CD14-positive monocyte (primary cell): ENCODE measurements around the gene LRRC49. TPM values are rescaled to one million over a fixed set of nuclear protein-coding genes. Genes with fewer than 3 reads are reported as not detected.

Experiments
- DNase-seq, 3 donors: peaks; one replicate each; pipeline ENCODE4 v3.0.0-alpha.2; 2011 to 2022
- H2AFZ ChIP-seq: 2 replicates; pipeline ENCODE4 v1.6.0; 2012; ENCODE audit warnings: mild to moderate bottlenecking, low read depth, low read length, inconsistent platforms; ENCODE audit not compliant: insufficient read depth, poor library complexity, severe bottlenecking
- H3K27ac ChIP-seq, 2 donors: 1 replicate in 1 of 2; 2 replicates in 1 of 2; pipeline ENCODE4 v1.5.1; 2012 to 2013; ENCODE audit warnings: low read length in 2 of 2, control low read depth in 1 of 2, inconsistent platforms in 1 of 2, low read depth in 1 of 2, mild to moderate bottlenecking in 1 of 2
- H3K27me3 ChIP-seq, 2 donors: one replicate each; pipeline versions ENCODE4 v1.6.0 to v1.6.1; 2011 to 2013; ENCODE audit warnings: low read length in 2 of 2; ENCODE audit not compliant: control insufficient read depth in 2 of 2, insufficient read depth in 2 of 2
- H3K36me3 ChIP-seq, 2 donors: replicated peaks in 1 of 2; 1 replicate in 1 of 2; 2 replicates in 1 of 2; pipeline versions ENCODE4 v1.5.1 to v1.6.1; 2012 to 2013; ENCODE audit warnings: low read length in 2 of 2, control low read depth in 1 of 2, inconsistent platforms in 1 of 2, mild to moderate bottlenecking in 1 of 2; ENCODE audit not compliant: insufficient read depth in 2 of 2, control insufficient read depth in 1 of 2
- H3K4me1 ChIP-seq, 2 donors: 1 replicate in 1 of 2; 2 replicates in 1 of 2; pipeline versions ENCODE4 v1.5.1 to v1.6.1; 2012 to 2013; ENCODE audit warnings: low read length in 2 of 2, control low read depth in 1 of 2, inconsistent platforms in 1 of 2, mild to moderate bottlenecking in 1 of 2, moderate library complexity in 1 of 2; ENCODE audit not compliant: insufficient read depth in 2 of 2, control insufficient read depth in 1 of 2
- H3K4me2 ChIP-seq: replicated peaks from 2 replicates; pipeline ENCODE3; 2012; ENCODE audit warnings: low read length, moderate library complexity, mild to moderate bottlenecking; ENCODE audit not compliant: poor library complexity, severe bottlenecking; ENCODE audit errors: extremely low read depth
- H3K4me3 ChIP-seq, 3 experiments: fragments of 200-600 bp in 1 of 3; sonication (generic) in 1 of 3; replicated peaks in 1 of 3; 1 replicate in 2 of 3; 2 replicates in 1 of 3; pipeline ENCODE4 v1.5.1; 2011 to 2013; ENCODE audit warnings: low read length in 3 of 3, mild to moderate bottlenecking in 3 of 3, control low read depth in 2 of 3, low read depth in 2 of 3, inconsistent platforms in 1 of 3, moderate library complexity in 1 of 3
- H3K79me2 ChIP-seq: 2 replicates; pipeline ENCODE4 v1.6.0; 2012; ENCODE audit warnings: mild to moderate bottlenecking, control low read depth, inconsistent platforms, low read length, moderate library complexity; ENCODE audit not compliant: insufficient read depth
- H3K9ac ChIP-seq: 2 replicates; pipeline ENCODE4 v1.6.0; 2017; ENCODE audit warnings: low read length, mild to moderate bottlenecking; ENCODE audit not compliant: insufficient read depth, poor library complexity, severe bottlenecking
- H3K9me3 ChIP-seq, 2 donors: replicated peaks in 1 of 2; 1 replicate in 1 of 2; 2 replicates in 1 of 2; pipeline versions ENCODE4 v1.5.1 to v1.6.1; 2012 to 2013; ENCODE audit warnings: low read length in 2 of 2, control low read depth in 1 of 2; ENCODE audit not compliant: control insufficient read depth in 1 of 2, insufficient read depth in 1 of 2
- H4K20me1 ChIP-seq: 2 replicates; pipeline ENCODE4 v1.6.0; 2012; ENCODE audit warnings: mild to moderate bottlenecking, low read length, control low read depth, moderate library complexity; ENCODE audit not compliant: insufficient read depth
- H3K27ac Mint-ChIP-seq, 7 donors: one replicate each; pipeline ENCODE4 v1.8.0; 2020; ENCODE audit warnings: mild to moderate bottlenecking in 7 of 7, mixed read lengths in 7 of 7, moderate library complexity in 6 of 7, inconsistent platforms in 2 of 7
- H3K27me3 Mint-ChIP-seq, 3 donors: one replicate each; pipeline ENCODE4 v1.8.0; 2021 to 2022; ENCODE audit warnings: low read depth in 3 of 3, mild to moderate bottlenecking in 3 of 3, mixed read lengths in 3 of 3, moderate library complexity in 3 of 3, inconsistent platforms in 1 of 3
- H3K36me3 Mint-ChIP-seq, 2 donors: one replicate each; pipeline ENCODE4 v1.8.0; 2020; ENCODE audit warnings: mixed read lengths in 2 of 2, inconsistent platforms in 1 of 2, mild to moderate bottlenecking in 1 of 2
- H3K4me1 Mint-ChIP-seq: one replicate; pipeline ENCODE4 v1.8.0; 2020; ENCODE audit warnings: mild to moderate bottlenecking, mixed read lengths
- H3K4me3 Mint-ChIP-seq, 2 donors: one replicate each; pipeline ENCODE4 v1.8.0; 2020; ENCODE audit warnings: mild to moderate bottlenecking in 2 of 2, mixed read lengths in 2 of 2, moderate library complexity in 1 of 2
- H3K9me3 Mint-ChIP-seq, 7 donors: one replicate each; pipeline ENCODE4 v1.8.0; 2020 to 2022; ENCODE audit warnings: mixed read lengths in 7 of 7, mild to moderate bottlenecking in 6 of 7, moderate library complexity in 6 of 7, inconsistent platforms in 2 of 7
- CTCF ChIP-seq: fragments of 200-600 bp; IDR thresholded peaks from one replicate; pipeline ENCODE4 v1.8.0; 2022; ENCODE audit warnings: antibody characterized with exemption, mild to moderate bottlenecking
- WGBS: methylation state at CpG from one replicate; pipeline ENCODE4 v1.1.5; 2013; ENCODE audit warnings: missing lambda C conversion rate; ENCODE audit not compliant: insufficient coverage; 5-methylcytosine and 5-hydroxymethylcytosine counted together
- intact Hi-C, 2 donors: fragments of 100-400 bp; cut with micrococcal nuclease; formaldehyde crosslinking; loops; one replicate each; pipeline versions ENCODE4 v1.15.0 to v1.15.1; 2023
- polyA plus RNA-seq, 3 donors: library from polyadenylated mRNA; depleted of rRNA in 1 of 3; unstranded in 2 of 3; stranded (reverse) in 1 of 3; fragments of 300-500 nt in 2 of 3; fragments of >200 nt in 1 of 3; fragmentation: Illumina TruSeq in 2 of 3; gene quantifications; 1 replicate in 2 of 3; 2 replicates in 1 of 3; pipeline ENCODE4 v1.2.3, GENCODE V29; 2012 to 2021

The LRRC49 gene
- polyA plus RNA-seq, 3 donors = 0.08 to 0.51 (median 0.24) TPM

- H3K79me2 ChIP-seq = no peaks in the 10 kb centered on the region
- H3K36me3 Mint-ChIP-seq = no peaks in the 10 kb centered on the region
- peaks cover 0 to 2% (median 0%) of the 10 kb centered on the region in 7 donors for H3K9me3 Mint-ChIP-seq
- no peaks in the 10 kb centered on the region for H3K9me3 ChIP-seq
- no peaks in the 10 kb centered on the region for H3K4me1 Mint-ChIP-seq
- H2AFZ ChIP-seq = no peak overlapping the region
- no peak overlapping the region for H3K9ac ChIP-seq
- no peak overlapping the region for H3K4me3 Mint-ChIP-seq
- no peak overlapping the region for H3K4me2 ChIP-seq
- intact Hi-C loops = no loop called here
- TF ChIP-seq CTCF = no peak
- H3K27me3 ChIP-seq = no peaks in the 10 kb centered on the region
- H3K4me3 ChIP-seq = no peak overlapping the region
- peaks cover 0 to 7% (median 5%) of the 10 kb centered on the region in 3 donors for H3K27me3 Mint-ChIP-seq
- no peak for DNase-seq
- H3K27ac Mint-ChIP-seq = no peak overlapping the region
- no peaks in the 10 kb centered on the region for H3K36me3 ChIP-seq
- H3K27ac ChIP-seq = no peak overlapping the region
- H4K20me1 ChIP-seq = no peaks in the 10 kb centered on the region
- no peaks in the 10 kb centered on the region for H3K4me1 ChIP-seq
- WGBS = no CpG with 5 or more reads among the region's 2 CpGs
These were observed 159.7 kb downstream of the LRRC49 start for GRCh38 chr15:71052356-71052755.

- H3K79me2 ChIP-seq = no peaks in the 10 kb centered on the region
- H3K4me2 ChIP-seq = no peak overlapping the region
- Mint-ChIP-seq H3K27me3 (peaks cover 4 to 5% (median 4%) of the 10 kb centered on the region in 3 donors), H3K36me3 (no peaks in the 10 kb centered on the region), H3K9me3 (peaks cover 0 to 5% (median 0%) of the 10 kb centered on the region in 7 donors), H3K4me3 (no peak overlapping the region), H3K27ac (no peak overlapping the region), H3K4me1 (no peaks in the 10 kb centered on the region)
- H3K36me3 ChIP-seq = no peaks in the 10 kb centered on the region
- intact Hi-C loops = no loop called here
- TF ChIP-seq CTCF = no peak
- no peak overlapping the region for H3K4me3 ChIP-seq
- H3K9me3 ChIP-seq = peaks cover 0 to 3% of the 10 kb centered on the region in 2 donors
- no peaks in the 10 kb centered on the region for H3K4me1 ChIP-seq
- no peaks in the 10 kb centered on the region for H4K20me1 ChIP-seq
- WGBS = 50% methylated on average over 1 of the region's 2 CpGs
- H3K9ac ChIP-seq = no peak overlapping the region
- no peak overlapping the region for H3K27ac ChIP-seq
- DNase-seq = no peak
- H2AFZ ChIP-seq = no peak overlapping the region
- H3K27me3 ChIP-seq = no peaks in the 10 kb centered on the region
These were observed 161.8 kb downstream of the LRRC49 start for GRCh38 chr15:71054286-71054952.
